Left ventricle myocardium inferior (tissue), 1 donor: Measurements from ENCODE around the gene GRIA1. TPM values are rescaled to one million over a fixed set of nuclear protein-coding genes. Genes with fewer than 3 reads are reported as not detected.

Source experiments
- DNase-seq: peaks from one replicate; pipeline ENCODE4 v3.0.0-alpha.2; 2020
- H3K27ac ChIP-seq: fragments of 200-600 bp; replicated peaks from 2 replicates; pipeline ENCODE4 v1.8.0; 2021
- H3K27me3 ChIP-seq: fragments of 200-600 bp; 2 replicates; pipeline ENCODE4 v1.8.0; 2021; ENCODE audit warnings: low read depth
- H3K36me3 ChIP-seq: fragments of 200-600 bp; 2 replicates; pipeline ENCODE4 v1.8.0; 2021
- H3K4me1 ChIP-seq: fragments of 200-600 bp; 2 replicates; pipeline ENCODE4 v1.8.0; 2021
- H3K4me3 ChIP-seq: fragments of 200-600 bp; 2 replicates; pipeline ENCODE4 v1.8.0; 2021; ENCODE audit warnings: mild to moderate bottlenecking, moderate library complexity
- H3K9me3 ChIP-seq: fragments of 200-600 bp; replicated peaks from 2 replicates; pipeline ENCODE4 v1.8.0; 2021
- intact Hi-C: fragments of 100-400 bp; cut with micrococcal nuclease; formaldehyde crosslinking; loops from one replicate; pipeline ENCODE4 v1.11.0; 2022
- total RNA-seq: library from RNA; stranded (reverse); fragmentation: NEBNext Ultra II Directional; extraction: Animal tissue kit (Norgen Biotek cat#: 25700); gene quantifications from one replicate; pipeline ENCODE4 v1.2.1, GENCODE V29; 2021
- TF ChIP-seq, protein P1 (sequence below): fragments of 200-600 bp; IDR thresholded peaks from 2 replicates; pipeline ENCODE4 v1.8.0; 2021; ENCODE audit warnings: antibody characterized with exemption, mild to moderate bottlenecking, borderline replicate concordance
- donor health status: DM: no; HTN: yes; CAD: no; lungs with severe emphysema.

The GRIA1 gene
- total RNA-seq, 1 donor from 2014 or later: 0.14 TPM

- no peaks in the 10 kb centered on the region for H3K9me3 ChIP-seq
These were observed 133.4 kb downstream of the GRIA1 start for GRCh38 chr5:153623751-153624450.

GRCh38 chr5:153624451-153624765, 133.9 kb downstream of the GRIA1 start:
- no peak for DNase-seq
- intact Hi-C loops: no loop called here

More at GRCh38 chr5:153623751-153624450, 133.4 kb downstream of the GRIA1 start:
- H3K36me3 ChIP-seq: no peaks in the 10 kb centered on the region
- H3K27me3 ChIP-seq: no peaks in the 10 kb centered on the region
- no peak overlapping the region for H3K27ac ChIP-seq
- peaks cover 35% of the 10 kb centered on the region for H3K4me1 ChIP-seq
- H3K4me3 ChIP-seq: no peak overlapping the region
- no peak for DNase-seq
- intact Hi-C loops: no loop called here
- TF ChIP-seq, protein P1, sequence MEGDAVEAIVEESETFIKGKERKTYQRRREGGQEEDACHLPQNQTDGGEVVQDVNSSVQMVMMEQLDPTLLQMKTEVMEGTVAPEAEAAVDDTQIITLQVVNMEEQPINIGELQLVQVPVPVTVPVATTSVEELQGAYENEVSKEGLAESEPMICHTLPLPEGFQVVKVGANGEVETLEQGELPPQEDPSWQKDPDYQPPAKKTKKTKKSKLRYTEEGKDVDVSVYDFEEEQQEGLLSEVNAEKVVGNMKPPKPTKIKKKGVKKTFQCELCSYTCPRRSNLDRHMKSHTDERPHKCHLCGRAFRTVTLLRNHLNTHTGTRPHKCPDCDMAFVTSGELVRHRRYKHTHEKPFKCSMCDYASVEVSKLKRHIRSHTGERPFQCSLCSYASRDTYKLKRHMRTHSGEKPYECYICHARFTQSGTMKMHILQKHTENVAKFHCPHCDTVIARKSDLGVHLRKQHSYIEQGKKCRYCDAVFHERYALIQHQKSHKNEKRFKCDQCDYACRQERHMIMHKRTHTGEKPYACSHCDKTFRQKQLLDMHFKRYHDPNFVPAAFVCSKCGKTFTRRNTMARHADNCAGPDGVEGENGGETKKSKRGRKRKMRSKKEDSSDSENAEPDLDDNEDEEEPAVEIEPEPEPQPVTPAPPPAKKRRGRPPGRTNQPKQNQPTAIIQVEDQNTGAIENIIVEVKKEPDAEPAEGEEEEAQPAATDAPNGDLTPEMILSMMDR: no peak

DNA sequence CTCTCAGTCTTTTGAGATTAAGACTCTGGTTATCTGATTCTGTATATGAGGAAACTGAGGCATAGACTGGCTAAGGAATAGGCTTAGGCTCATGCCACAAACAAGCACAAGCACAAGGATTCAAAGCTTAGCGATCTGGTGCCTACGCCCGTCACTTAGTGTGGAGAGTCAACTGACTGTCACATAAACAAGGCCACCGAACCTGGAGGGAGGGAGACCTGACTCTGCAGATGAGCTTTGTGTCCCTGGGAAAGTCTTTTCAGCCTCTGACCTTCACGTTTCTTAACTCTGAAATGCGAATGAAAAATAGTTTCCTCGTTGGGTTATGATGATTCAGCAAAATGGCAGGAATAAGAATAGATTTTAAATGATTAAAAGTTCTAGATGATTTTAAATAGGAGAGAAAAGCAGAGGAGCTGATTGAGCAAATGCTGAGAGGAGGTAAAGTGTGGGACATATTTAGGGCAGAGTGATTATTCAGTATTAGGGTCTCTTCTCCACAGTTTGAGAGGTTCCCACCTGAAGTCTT, 135.4 kb downstream of the GRIA1 start:
- no peak overlapping the region for H3K4me3 ChIP-seq
- DNase-seq: no peak
- peak overlapping the region; percentile 67 for H3K27ac ChIP-seq
- no peaks in the 10 kb centered on the region for H3K36me3 ChIP-seq
- intact Hi-C loops: no loop called here
- H3K27me3 ChIP-seq: no peaks in the 10 kb centered on the region
- TF ChIP-seq, protein P1: no peak
- peaks cover 41% of the 10 kb centered on the region for H3K4me1 ChIP-seq
- H3K9me3 ChIP-seq: no peaks in the 10 kb centered on the region

More at GRCh38 chr5:153624451-153624765, 133.9 kb downstream of the GRIA1 start:
- TF ChIP-seq, protein P1: no peak
- H3K4me1 ChIP-seq: peaks cover 39% of the 10 kb centered on the region
- no peaks in the 10 kb centered on the region for H3K9me3 ChIP-seq
- H3K27ac ChIP-seq: no peak overlapping the region
- no peak overlapping the region for H3K4me3 ChIP-seq
- no peaks in the 10 kb centered on the region for H3K27me3 ChIP-seq
- H3K36me3 ChIP-seq: no peaks in the 10 kb centered on the region

DNA sequence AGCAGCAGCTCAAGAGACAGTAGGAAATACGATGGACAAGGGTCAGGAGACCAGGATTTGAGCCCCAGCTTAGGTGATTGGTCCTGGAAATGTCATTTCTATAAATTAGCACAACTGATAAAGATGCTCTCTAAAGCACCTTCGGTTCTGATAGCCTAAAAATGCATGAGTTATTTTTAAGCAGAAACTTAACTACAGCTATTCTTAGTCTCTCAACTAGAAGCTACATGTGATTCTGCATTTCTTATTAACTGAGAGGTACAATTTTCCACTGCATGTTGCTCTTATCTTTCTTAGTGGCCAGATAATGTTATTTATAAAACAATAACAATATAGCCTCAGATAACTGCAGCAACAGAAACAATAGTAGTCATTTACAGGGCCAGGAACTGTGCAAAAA, 136.4 kb downstream of the GRIA1 start:
- Histone ChIP-seq H3K4me3 (no peak overlapping the region), H3K4me1 (peaks cover 41% of the 10 kb centered on the region), H3K9me3 (no peaks in the 10 kb centered on the region), H3K27me3 (no peaks in the 10 kb centered on the region), H3K36me3 (no peaks in the 10 kb centered on the region), H3K27ac (peak overlapping the region; percentile 67)
- intact Hi-C loops: no loop called here
- TF ChIP-seq, protein P1: no peak
- DNase-seq: no peak

DNA sequence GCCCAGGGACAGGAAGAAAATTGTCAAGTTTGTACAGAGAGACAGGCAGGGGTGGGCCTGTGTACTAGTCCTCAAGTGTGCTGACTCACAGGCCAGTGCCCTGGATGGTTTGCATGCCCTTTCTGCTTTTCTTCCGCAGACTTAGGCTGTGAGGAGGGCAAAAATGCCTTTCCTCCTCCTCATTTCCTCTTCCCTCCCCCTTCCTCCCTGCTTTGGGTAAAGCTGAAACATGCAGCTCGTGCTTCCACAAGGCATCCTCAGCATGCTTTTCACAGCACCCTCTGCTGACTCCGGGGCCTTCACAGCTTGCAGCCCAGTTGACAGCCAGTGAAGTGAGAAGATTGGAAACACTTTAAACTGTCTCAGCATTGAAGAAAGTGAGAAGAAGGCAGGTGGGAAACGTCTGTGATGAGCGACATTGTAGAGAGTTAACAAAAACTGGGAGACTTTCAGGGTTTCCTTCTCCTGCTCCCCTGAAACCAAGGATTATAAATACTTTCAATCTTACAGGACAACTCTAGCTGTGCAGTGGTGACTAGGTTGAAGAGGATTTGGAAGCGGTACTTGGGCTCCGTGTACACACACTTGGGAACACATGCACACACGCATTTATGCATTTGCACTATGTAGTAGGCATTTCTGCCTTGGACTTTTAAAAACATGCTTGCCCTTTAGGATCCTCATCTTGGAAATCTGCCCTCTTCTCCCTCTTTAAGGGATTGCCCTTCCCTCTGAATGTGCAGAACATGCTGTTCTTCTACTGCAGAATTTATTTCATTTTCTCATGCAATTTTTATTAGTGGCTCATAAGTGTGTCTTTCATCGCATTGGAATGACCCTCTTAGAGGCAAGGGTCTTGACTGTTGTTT, 138.8 kb downstream of the GRIA1 start:
- intact Hi-C loops: no loop called here
- Histone ChIP-seq H3K27ac (peak overlapping the region; percentile 67), H3K4me1 (peaks cover 41% of the 10 kb centered on the region), H3K4me3 (no peak overlapping the region), H3K9me3 (no peaks in the 10 kb centered on the region), H3K36me3 (no peaks in the 10 kb centered on the region), H3K27me3 (no peaks in the 10 kb centered on the region)
- TF ChIP-seq, protein P1: peak; percentile 34
- DNase-seq: peak; percentile 18
